UCSD-AML1 (cell line): ENCODE data around the gene STC2.

ENCODE experiments used
- DNase-seq: peaks from one replicate; lab custom pipeline; 2025; ENCODE audit not compliant: unreplicated experiment; lab: John Stamatoyannopoulos, UW

Gene STC2

GRCh38 chr5:173268750-173269432, 59.3 kb downstream of the STC2 start:
- DNase-seq, result no peak

GRCh38 chr5:173265433-173265832, 62.8 kb downstream of the STC2 start:
- no peak for DNase-seq
